Activated naive CD4-positive, alpha-beta T cell treated with anti-CD3 and anti-CD28 coated beads for 36 hours (primary cell): ENCODE measurements around the gene DOCK4. TPM values are rescaled to one million over a fixed set of nuclear protein-coding genes. Genes with fewer than 3 reads are reported as not detected.

Source experiments
- CTCF ChIA-PET: fragments of 350-600 bp; sonication (Branson Sonifier 250); formaldehyde crosslinking; loops from one replicate; lab custom pipeline; 2021; ENCODE audit warnings: antibody characterized with exemption; lab: Charles Lee
- DNase-seq: peaks from one replicate; pipeline ENCODE4 v3.0.0-alpha.2; 2020
- H3K27ac Mint-ChIP-seq: one replicate; pipeline ENCODE4 v1.8.0; 2021; ENCODE audit warnings: mild to moderate bottlenecking, mixed read lengths
- H3K27me3 Mint-ChIP-seq: one replicate; pipeline ENCODE4 v1.8.0; 2021; ENCODE audit warnings: low read depth, mixed read lengths
- H3K36me3 Mint-ChIP-seq: one replicate; pipeline ENCODE4 v1.8.0; 2021; ENCODE audit warnings: low read depth, mixed read lengths
- H3K4me1 Mint-ChIP-seq: one replicate; pipeline ENCODE4 v1.8.0; 2021; ENCODE audit warnings: low read depth, mixed read lengths
- H3K4me3 Mint-ChIP-seq: one replicate; pipeline ENCODE4 v1.8.0; 2021; ENCODE audit warnings: mild to moderate bottlenecking, moderate library complexity, mixed read lengths
- H3K9me3 Mint-ChIP-seq: one replicate; pipeline ENCODE4 v1.8.0; 2021; ENCODE audit warnings: mixed read lengths
- intact Hi-C: fragments of 100-400 bp; cut with micrococcal nuclease; formaldehyde crosslinking; loops from one replicate; pipeline ENCODE4 v1.15.1; 2023
- total RNA-seq, 2 experiments: library from RNA; stranded (reverse); gene quantifications; one replicate each; pipeline ENCODE4 v1.2.3, GENCODE V29; 2021

DOCK4 gene
- total RNA-seq, 2 experiments from 2014 or later = 0.43 to 0.62 TPM

- no peaks in the 10 kb centered on the region for H3K27me3 Mint-ChIP-seq
- H3K9me3 Mint-ChIP-seq = no peaks in the 10 kb centered on the region
- H3K4me1 Mint-ChIP-seq = peaks cover 5% of the 10 kb centered on the region
- CTCF ChIA-PET = no interaction called here
- H3K36me3 Mint-ChIP-seq = no peaks in the 10 kb centered on the region
- H3K27ac Mint-ChIP-seq = no peak overlapping the region
- no peak for DNase-seq
- H3K4me3 Mint-ChIP-seq = no peak overlapping the region
- intact Hi-C loops = no loop called here
Measured at GRCh38 chr7:111842491-111842890, 363.7 kb downstream of the DOCK4 start.

- CTCF ChIA-PET = no interaction called here
- no peak overlapping the region for H3K4me3 Mint-ChIP-seq
- intact Hi-C loops = no loop called here
- no peak overlapping the region for H3K27ac Mint-ChIP-seq
- H3K9me3 Mint-ChIP-seq = no peaks in the 10 kb centered on the region
- H3K36me3 Mint-ChIP-seq = no peaks in the 10 kb centered on the region
- peaks cover 5% of the 10 kb centered on the region for H3K4me1 Mint-ChIP-seq
- H3K27me3 Mint-ChIP-seq = no peaks in the 10 kb centered on the region
- DNase-seq = no peak
Measured at GRCh38 chr7:111841596-111842205, 364.5 kb downstream of the DOCK4 start.

- intact Hi-C loops = no loop called here
Measured at GRCh38 chr7:111840528-111840927, 365.7 kb downstream of the DOCK4 start.

GRCh38 chr7:111839261-111839660 lies 366.9 kb downstream of the DOCK4 start:
- no peak for DNase-seq
- Mint-ChIP-seq H3K27ac (no peak overlapping the region), H3K4me1 (peaks cover 5% of the 10 kb centered on the region), H3K9me3 (no peaks in the 10 kb centered on the region), H3K4me3 (no peak overlapping the region), H3K36me3 (no peaks in the 10 kb centered on the region), H3K27me3 (peaks cover 1% of the 10 kb centered on the region)
- intact Hi-C loops = no loop called here
- CTCF ChIA-PET = no interaction called here

More at GRCh38 chr7:111840528-111840927, 365.7 kb downstream of the DOCK4 start:
- H3K36me3 Mint-ChIP-seq = no peaks in the 10 kb centered on the region
- H3K9me3 Mint-ChIP-seq = no peaks in the 10 kb centered on the region
- H3K27ac Mint-ChIP-seq = no peak overlapping the region
- no peaks in the 10 kb centered on the region for H3K27me3 Mint-ChIP-seq
- no peak overlapping the region for H3K4me3 Mint-ChIP-seq
- CTCF ChIA-PET = no interaction called here
- H3K4me1 Mint-ChIP-seq = peaks cover 5% of the 10 kb centered on the region
- DNase-seq = no peak

- Mint-ChIP-seq H3K9me3 (no peaks in the 10 kb centered on the region), H3K27me3 (peaks cover 5% of the 10 kb centered on the region), H3K27ac (no peak overlapping the region), H3K4me3 (no peak overlapping the region), H3K4me1 (peaks cover under 1% of the 10 kb centered on the region), H3K36me3 (no peaks in the 10 kb centered on the region)
- DNase-seq = no peak
- intact Hi-C loops = no loop called here
- CTCF ChIA-PET = no interaction called here
Measured at GRCh38 chr7:111836592-111836991, 369.6 kb downstream of the DOCK4 start.

GRCh38 chr7:111835066-111835465 lies 371.1 kb downstream of the DOCK4 start:
- Mint-ChIP-seq H3K9me3 (no peaks in the 10 kb centered on the region), H3K36me3 (no peaks in the 10 kb centered on the region), H3K4me1 (no peaks in the 10 kb centered on the region), H3K27me3 (peaks cover 13% of the 10 kb centered on the region), H3K27ac (no peak overlapping the region), H3K4me3 (no peak overlapping the region)
- intact Hi-C loops = no loop called here
- CTCF ChIA-PET = no interaction called here
- DNase-seq = no peak

GRCh38 chr7:111834367-111834766 lies 371.8 kb downstream of the DOCK4 start:
- CTCF ChIA-PET = interaction anchor here (0.6 kb wide), 1 partner anchor 617 kb away, joined by 4 read pairs; no protein-coding TSS in a partner anchor
- Mint-ChIP-seq H3K27me3 (peaks cover 13% of the 10 kb centered on the region), H3K4me1 (no peaks in the 10 kb centered on the region), H3K36me3 (no peaks in the 10 kb centered on the region), H3K9me3 (no peaks in the 10 kb centered on the region), H3K27ac (no peak overlapping the region), H3K4me3 (no peak overlapping the region)
- intact Hi-C loops = no loop called here
- no peak for DNase-seq

GRCh38 chr7:111833466-111833865 lies 372.7 kb downstream of the DOCK4 start:
- H3K9me3 Mint-ChIP-seq = no peaks in the 10 kb centered on the region
- CTCF ChIA-PET = no interaction called here
- DNase-seq = no peak
- H3K27me3 Mint-ChIP-seq = peaks cover 13% of the 10 kb centered on the region
- H3K36me3 Mint-ChIP-seq = no peaks in the 10 kb centered on the region
- H3K4me1 Mint-ChIP-seq = no peaks in the 10 kb centered on the region
- no peak overlapping the region for H3K4me3 Mint-ChIP-seq
- no peak overlapping the region for H3K27ac Mint-ChIP-seq
- intact Hi-C loops = no loop called here

- no peaks in the 10 kb centered on the region for H3K9me3 Mint-ChIP-seq
- CTCF ChIA-PET = no interaction called here
- H3K27me3 Mint-ChIP-seq = peaks cover 13% of the 10 kb centered on the region
- no peak overlapping the region for H3K4me3 Mint-ChIP-seq
- no peak for DNase-seq
- no peak overlapping the region for H3K27ac Mint-ChIP-seq
- H3K4me1 Mint-ChIP-seq = no peaks in the 10 kb centered on the region
- no peaks in the 10 kb centered on the region for H3K36me3 Mint-ChIP-seq
- intact Hi-C loops = no loop called here
Measured at GRCh38 chr7:111832174-111832573, 374.0 kb downstream of the DOCK4 start.

- Mint-ChIP-seq H3K27ac (no peak overlapping the region), H3K4me1 (no peaks in the 10 kb centered on the region), H3K36me3 (no peaks in the 10 kb centered on the region), H3K9me3 (peaks cover 2% of the 10 kb centered on the region), H3K4me3 (no peak overlapping the region), H3K27me3 (peaks cover 11% of the 10 kb centered on the region)
- intact Hi-C loops = no loop called here
- no peak for DNase-seq
- CTCF ChIA-PET = no interaction called here
Measured at GRCh38 chr7:111829221-111829620, 377.0 kb downstream of the DOCK4 start.

- Mint-ChIP-seq H3K36me3 (no peaks in the 10 kb centered on the region), H3K27me3 (peaks cover 10% of the 10 kb centered on the region), H3K4me1 (no peaks in the 10 kb centered on the region), H3K9me3 (peaks cover 2% of the 10 kb centered on the region), H3K4me3 (no peak overlapping the region), H3K27ac (no peak overlapping the region)
- no peak for DNase-seq
- intact Hi-C loops = no loop called here
- CTCF ChIA-PET = no interaction called here
Measured at GRCh38 chr7:111827863-111828504, 378.2 kb downstream of the DOCK4 start.

- no peak for DNase-seq
- H3K27ac Mint-ChIP-seq = no peak overlapping the region
- H3K9me3 Mint-ChIP-seq = peaks cover 2% of the 10 kb centered on the region
- intact Hi-C loops = no loop called here
- H3K27me3 Mint-ChIP-seq = no peaks in the 10 kb centered on the region
- no peaks in the 10 kb centered on the region for H3K36me3 Mint-ChIP-seq
- H3K4me1 Mint-ChIP-seq = no peaks in the 10 kb centered on the region
- CTCF ChIA-PET = no interaction called here
- H3K4me3 Mint-ChIP-seq = no peak overlapping the region
Measured at GRCh38 chr7:111825046-111825445, 381.2 kb downstream of the DOCK4 start.

GRCh38 chr7:111823826-111824225 lies 382.4 kb downstream of the DOCK4 start:
- no peaks in the 10 kb centered on the region for H3K36me3 Mint-ChIP-seq
- H3K4me1 Mint-ChIP-seq = no peaks in the 10 kb centered on the region
- CTCF ChIA-PET = no interaction called here

More at GRCh38 chr7:111823826-111824225, 382.4 kb downstream of the DOCK4 start:
- H3K27ac Mint-ChIP-seq = no peak overlapping the region
- DNase-seq = no peak
- intact Hi-C loops = no loop called here
- H3K4me3 Mint-ChIP-seq = no peak overlapping the region
- H3K27me3 Mint-ChIP-seq = no peaks in the 10 kb centered on the region
- H3K9me3 Mint-ChIP-seq = peaks cover 2% of the 10 kb centered on the region
